Central memory CD4-positive, alpha-beta T cell (primary cell): Measurements from ENCODE around the gene MTNR1B.

ENCODE experiments used
- DNase-seq: peaks from one replicate; pipeline ENCODE4 v3.0.0; 2022

MTNR1B gene

DNA sequence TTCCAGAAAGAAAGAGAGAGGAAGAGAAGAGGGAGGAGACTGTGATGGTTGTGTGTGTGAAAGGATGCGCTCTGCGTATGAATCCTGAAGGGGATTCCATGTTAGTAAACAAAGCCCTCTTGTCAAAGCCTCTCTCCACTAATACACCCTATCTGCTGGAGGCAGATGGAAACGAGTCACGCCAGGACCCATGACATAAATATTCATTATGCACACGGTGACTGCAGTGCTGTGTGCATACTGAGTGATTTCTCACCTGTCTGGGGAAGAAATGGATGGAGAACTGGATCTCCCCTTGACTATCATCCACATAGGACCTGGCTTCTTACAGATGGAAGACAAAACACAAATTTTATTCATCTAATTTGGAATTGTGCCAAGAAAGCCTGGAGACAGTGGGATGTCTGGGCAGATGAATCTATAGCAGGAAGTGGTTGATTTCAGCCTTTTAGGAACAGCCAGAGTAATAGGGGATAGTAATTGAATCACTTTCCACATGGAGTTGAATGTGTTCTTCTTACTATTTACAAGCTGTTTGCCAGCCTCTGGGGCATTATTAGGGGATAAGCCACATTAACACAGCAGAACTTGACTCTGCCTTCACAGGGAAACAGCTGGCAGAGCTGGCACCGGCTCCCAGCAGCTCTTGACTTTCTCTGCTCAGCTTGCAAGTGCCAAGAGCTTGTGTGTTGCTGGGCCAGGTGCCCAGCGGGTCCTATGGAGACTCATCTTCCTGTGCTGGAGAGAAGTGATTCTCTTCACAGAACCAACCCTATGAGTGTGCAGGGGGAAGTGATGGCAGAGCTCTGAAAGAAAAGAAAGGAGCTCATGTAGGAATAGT lies 9.0 kb downstream of the MTNR1B start:
- no peak for DNase-seq

GRCh38 chr11:92979176-92979575 lies 9.7 kb downstream of the MTNR1B start:
- no peak for DNase-seq

- DNase-seq: no peak
These were observed 10.9 kb downstream of the MTNR1B start for GRCh38 chr11:92980312-92980711.

- no peak for DNase-seq
These were observed 12.1 kb downstream of the MTNR1B start for GRCh38 chr11:92981508-92982043.

DNA sequence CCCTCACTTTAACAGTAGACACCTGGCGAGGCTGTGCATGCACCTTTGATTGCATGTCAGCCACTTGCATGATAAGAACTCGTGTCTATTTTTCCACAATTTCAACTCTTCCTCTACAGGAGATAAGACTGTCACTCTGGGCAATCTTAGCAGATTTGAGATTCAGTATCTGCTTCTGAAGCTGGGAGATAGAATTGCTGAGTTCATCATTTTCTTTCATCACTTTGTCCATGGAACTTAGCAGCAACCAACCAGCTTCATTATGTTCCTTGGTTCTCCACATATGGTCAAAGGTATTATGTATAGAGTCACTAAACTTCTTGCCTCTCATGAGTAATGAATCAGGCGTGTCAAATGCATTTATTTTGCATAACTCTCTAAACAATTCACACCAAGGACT lies 17.1 kb downstream of the MTNR1B start:
- no peak for DNase-seq

- no peak for DNase-seq
These were observed 23.6 kb downstream of the MTNR1B start for GRCh38 chr11:92993004-92993403.

DNA sequence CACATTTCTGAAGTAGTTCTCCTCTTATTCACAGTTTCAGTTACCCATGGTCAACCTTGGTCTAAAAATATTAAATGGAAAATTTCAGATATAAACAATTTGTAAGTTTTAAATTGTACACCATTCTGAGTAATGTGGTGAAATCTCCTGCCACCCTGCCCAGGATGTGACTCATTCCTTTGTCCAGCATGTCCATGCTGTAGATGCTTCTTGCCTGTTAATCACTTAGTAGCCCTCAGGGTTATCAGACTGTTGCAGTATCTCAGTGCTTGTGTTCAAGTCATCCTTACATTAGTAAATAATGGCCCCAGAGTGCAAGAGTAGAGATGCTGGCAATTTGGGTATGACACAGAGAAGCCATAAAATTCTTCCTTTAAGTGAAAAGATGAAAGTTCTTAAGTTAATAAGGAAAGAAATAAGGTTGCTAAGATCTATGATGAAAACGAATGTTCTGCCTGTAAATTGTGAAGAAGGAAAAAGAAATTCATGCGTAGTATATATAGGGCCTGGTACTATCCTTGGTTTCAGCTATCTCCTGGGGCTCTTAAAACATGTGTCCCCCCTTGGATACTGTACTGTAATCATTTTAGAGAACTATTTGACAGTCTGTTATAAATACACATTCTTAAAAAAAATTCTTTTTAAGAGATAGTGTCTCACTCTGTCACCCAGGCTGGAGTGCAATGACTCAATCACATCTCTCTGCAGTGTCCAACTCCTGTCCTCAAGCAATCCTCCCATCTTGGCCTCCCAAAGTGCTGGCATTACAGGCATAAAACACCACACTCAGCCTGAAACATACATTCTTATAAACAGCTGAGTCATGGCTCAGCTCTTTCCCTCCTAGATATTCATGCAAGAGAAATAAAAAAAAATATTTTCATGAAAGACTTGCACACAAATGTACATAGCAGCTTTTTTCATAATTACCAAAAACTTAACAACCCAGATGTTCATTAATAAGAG lies 31.3 kb downstream of the MTNR1B start:
- DNase-seq: no peak

GRCh38 chr11:93001806-93002205 lies 32.4 kb downstream of the MTNR1B start:
- DNase-seq: no peak

- no peak for DNase-seq
These were observed 32.9 kb downstream of the MTNR1B start for GRCh38 chr11:93002380-93002779.

GRCh38 chr11:93005239-93005638 lies 35.8 kb downstream of the MTNR1B start:
- DNase-seq: no peak

GRCh38 chr11:93013646-93014045 lies 44.2 kb downstream of the MTNR1B start:
- DNase-seq: no peak

DNA sequence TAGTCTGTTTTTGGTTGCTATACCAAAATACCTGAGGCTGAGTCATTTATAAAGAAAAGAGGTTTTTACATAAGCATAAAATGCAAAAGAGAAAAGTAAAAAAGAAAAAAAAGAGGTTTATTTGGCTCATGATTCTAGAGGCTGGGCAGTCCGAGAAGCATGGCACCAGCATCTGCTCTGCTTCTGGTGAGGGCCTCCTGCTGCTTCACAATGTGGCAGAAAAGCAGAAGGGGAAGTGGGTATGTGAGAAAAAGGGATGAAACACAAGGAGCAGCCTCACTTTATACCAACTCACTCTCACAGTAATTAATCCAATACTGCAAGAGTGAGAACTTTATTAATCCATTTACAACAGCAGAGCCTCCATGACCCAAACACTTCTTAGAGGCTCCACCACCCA lies 47.1 kb downstream of the MTNR1B start:
- DNase-seq: no peak

GRCh38 chr11:93017821-93018690 lies 48.6 kb downstream of the MTNR1B start:
- DNase-seq: no peak

DNA sequence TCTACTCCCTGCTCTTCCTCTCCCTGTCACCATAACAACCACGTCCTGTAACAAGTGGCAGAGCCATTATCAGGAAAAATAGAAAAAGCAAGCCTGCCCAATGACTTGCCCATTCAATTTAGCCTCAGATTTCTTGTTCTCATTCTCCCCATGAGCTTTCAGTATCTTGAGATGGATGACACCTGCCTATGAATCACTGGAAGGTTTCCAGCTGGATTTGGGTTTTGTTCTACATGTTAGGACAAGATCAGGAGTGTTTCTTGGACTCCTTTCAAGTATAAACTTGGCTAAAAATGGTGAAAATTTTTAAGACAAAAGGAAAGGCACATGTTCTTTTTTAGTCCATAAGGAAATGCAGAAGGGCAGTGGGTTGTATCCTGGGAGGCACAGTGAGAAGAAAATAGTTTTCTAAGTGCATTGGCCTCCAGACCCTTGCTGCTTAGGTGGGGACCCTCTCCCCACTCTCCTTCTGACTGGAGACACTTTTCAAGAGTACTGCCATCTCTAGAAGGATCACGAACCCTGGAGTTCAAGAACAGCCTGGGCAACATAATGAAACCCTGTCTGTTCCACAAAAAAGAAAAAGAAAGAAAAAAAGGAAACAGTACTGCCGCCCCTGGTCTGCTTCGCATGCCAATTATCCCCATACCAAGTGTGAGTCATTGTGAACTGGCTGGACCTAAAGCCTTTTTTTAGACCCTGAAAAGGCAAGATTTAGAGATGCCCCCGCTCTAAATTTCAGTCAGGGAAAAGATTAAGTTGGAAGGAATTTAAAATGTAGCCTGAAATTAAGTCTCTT lies 51.0 kb downstream of the MTNR1B start:
- DNase-seq: no peak

GRCh38 chr11:93024369-93024768 lies 54.9 kb downstream of the MTNR1B start:
- DNase-seq: no peak

- DNase-seq: no peak
These were observed 56.3 kb downstream of the MTNR1B start for GRCh38 chr11:93025558-93026255.

- no peak for DNase-seq
These were observed 59.6 kb downstream of the MTNR1B start for GRCh38 chr11:93028960-93029522.

GRCh38 chr11:93031386-93031785 lies 61.9 kb downstream of the MTNR1B start:
- no peak for DNase-seq
